Esophagus (tissue), 2 donors: Measurements from ENCODE around the gene ELP1. TPM values are rescaled to one million over a fixed set of nuclear protein-coding genes. Genes with fewer than 3 reads are reported as not detected.
"Not testable (repeated sequence)": the region's sequence is repeated elsewhere in the genome, so short reads cannot be mapped to it uniquely, and the experiment has no call there.

Source experiments
- H3K27ac ChIP-seq, 2 donors: one replicate each; pipeline ENCODE4 v1.5.1; 2013; ENCODE audit warnings: low read depth in 2 of 2, mild to moderate bottlenecking in 2 of 2, inconsistent platforms in 1 of 2, low read length in 1 of 2, moderate library complexity in 1 of 2
- H3K27me3 ChIP-seq, 2 donors: one replicate each; pipeline ENCODE4 v1.6.1; 2013; ENCODE audit warnings: low read length in 2 of 2, control low read depth in 1 of 2, mild to moderate bottlenecking in 1 of 2; ENCODE audit not compliant: insufficient read depth in 2 of 2, control insufficient read depth in 1 of 2
- H3K36me3 ChIP-seq, 2 donors: one replicate each; pipeline ENCODE4 v1.6.1; 2013; ENCODE audit warnings: low read length in 1 of 2; ENCODE audit not compliant: control insufficient read depth in 2 of 2, insufficient read depth in 2 of 2
- H3K4me1 ChIP-seq, 2 donors: one replicate each; pipeline ENCODE4 v1.6.1; 2013; ENCODE audit warnings: low read length in 1 of 2; ENCODE audit not compliant: control insufficient read depth in 2 of 2, insufficient read depth in 2 of 2
- H3K4me3 ChIP-seq, 2 donors: one replicate each; pipeline ENCODE4 v1.5.1; 2013; ENCODE audit warnings: low read length in 2 of 2, mild to moderate bottlenecking in 2 of 2, low read depth in 1 of 2, moderate library complexity in 1 of 2
- H3K9me3 ChIP-seq, 2 donors: one replicate each; pipeline ENCODE4 v1.6.1; 2013; ENCODE audit warnings: mild to moderate bottlenecking in 2 of 2, low read depth in 1 of 2, low read length in 1 of 2, moderate library complexity in 1 of 2; ENCODE audit not compliant: control insufficient read depth in 2 of 2, insufficient read depth in 1 of 2
- WGBS, 2 donors: extraction: QIAGEN DNeasy Blood & Tissue Kit; methylation state at CpG; one replicate each; pipeline ENCODE4 v1.1.7; 2013; 5-methylcytosine and 5-hydroxymethylcytosine counted together
- polyA plus RNA-seq, 2 donors: library from polyadenylated mRNA; stranded (reverse); fragments of 200-250 nt; gene quantifications; one replicate each; pipeline ENCODE4 v1.2.3, GENCODE V29; 2013
- donor health status: healthy with polysubstance abuse.
- donor health status: Bipolar disorder and iron deficiency.

The ELP1 gene
- polyA plus RNA-seq, 2 donors: 8.9 to 9.5 TPM

GRCh38 chr9:108852079-108852478, 81.8 kb downstream of the ELP1 start:
- Histone ChIP-seq H3K36me3 (no peaks in the 10 kb centered on the region), H3K4me3 (no peak overlapping the region), H3K4me1 (no peaks in the 10 kb centered on the region), H3K27ac (no peak overlapping the region), H3K27me3 (no peaks in the 10 kb centered on the region), H3K9me3 (peaks cover 0 to 3% of the 10 kb centered on the region in 2 donors)
- 26 to 64% methylated on average over 1 of the region's 1 CpG for WGBS, 2 donors

- no peaks in the 10 kb centered on the region for H3K36me3 ChIP-seq
- no peaks in the 10 kb centered on the region for H3K4me1 ChIP-seq
- no peaks in the 10 kb centered on the region for H3K27me3 ChIP-seq
- H3K27ac ChIP-seq: no peak overlapping the region
- H3K4me3 ChIP-seq: no peak overlapping the region
- peaks cover 0 to 3% of the 10 kb centered on the region in 2 donors for H3K9me3 ChIP-seq
- 75 to 85% methylated on average over 3 of the region's 3 CpGs for WGBS, 2 donors
Observed at GRCh38 chr9:108851138-108851537, 82.8 kb downstream of the ELP1 start.

- H3K36me3 ChIP-seq: no peaks in the 10 kb centered on the region
- no peaks in the 10 kb centered on the region for H3K27me3 ChIP-seq
- H3K27ac ChIP-seq: no peak overlapping the region
- WGBS, 2 donors: 97 to 98% methylated on average over 3 of the region's 3 CpGs
- peaks cover 0 to 3% of the 10 kb centered on the region in 2 donors for H3K9me3 ChIP-seq
- H3K4me3 ChIP-seq: no peak overlapping the region
- H3K4me1 ChIP-seq: no peaks in the 10 kb centered on the region
Observed at GRCh38 chr9:108850293-108850897, 83.5 kb downstream of the ELP1 start.

GRCh38 chr9:108848296-108848695, 85.6 kb downstream of the ELP1 start:
- H3K27ac ChIP-seq, H3K4me1 ChIP-seq, H3K36me3 ChIP-seq, H3K27me3 ChIP-seq, H3K9me3 ChIP-seq, H3K4me3 ChIP-seq: not testable (repeated sequence)
- 81 to 90% methylated on average over 8 of the region's 8 CpGs for WGBS, 2 donors

GRCh38 chr9:108845947-108846346, 88.0 kb downstream of the ELP1 start:
- Histone ChIP-seq H3K27me3 (no peaks in the 10 kb centered on the region), H3K36me3 (no peaks in the 10 kb centered on the region), H3K27ac (no peak overlapping the region), H3K9me3 (no peaks in the 10 kb centered on the region), H3K4me1 (no peaks in the 10 kb centered on the region), H3K4me3 (no peak overlapping the region)
- WGBS, 2 donors: 65 to 74% methylated on average over 2 of the region's 2 CpGs

- Histone ChIP-seq H3K27me3 (no peaks in the 10 kb centered on the region), H3K36me3 (no peaks in the 10 kb centered on the region), H3K9me3 (no peaks in the 10 kb centered on the region), H3K4me1 (no peaks in the 10 kb centered on the region), H3K4me3 (no peak overlapping the region), H3K27ac (no peak overlapping the region)
- 51 to 68% methylated on average over 5 of the region's 5 CpGs for WGBS, 2 donors
Observed at GRCh38 chr9:108845507-108845906, 88.4 kb downstream of the ELP1 start.

- no peak overlapping the region for H3K27ac ChIP-seq
- H3K4me1 ChIP-seq: no peaks in the 10 kb centered on the region
- no peaks in the 10 kb centered on the region for H3K36me3 ChIP-seq
- no peaks in the 10 kb centered on the region for H3K27me3 ChIP-seq
- H3K4me3 ChIP-seq: no peak overlapping the region
- H3K9me3 ChIP-seq: no peaks in the 10 kb centered on the region
- WGBS, 2 donors: 45 to 50% methylated on average over 2 of the region's 2 CpGs
Observed at GRCh38 chr9:108844856-108845255, 89.1 kb downstream of the ELP1 start.

GRCh38 chr9:108844391-108844790, 89.5 kb downstream of the ELP1 start:
- no peaks in the 10 kb centered on the region for H3K4me1 ChIP-seq
- H3K4me3 ChIP-seq: no peak overlapping the region
- WGBS, 2 donors: 44 to 53% methylated on average over 2 of the region's 2 CpGs
- no peaks in the 10 kb centered on the region for H3K27me3 ChIP-seq
- no peaks in the 10 kb centered on the region for H3K36me3 ChIP-seq
- H3K27ac ChIP-seq: no peak overlapping the region
- no peaks in the 10 kb centered on the region for H3K9me3 ChIP-seq

GRCh38 chr9:108842610-108843295, 91.2 kb downstream of the ELP1 start:
- H3K27ac ChIP-seq: no peak overlapping the region
- no peaks in the 10 kb centered on the region for H3K9me3 ChIP-seq
- no peaks in the 10 kb centered on the region for H3K36me3 ChIP-seq
- no peak overlapping the region for H3K4me3 ChIP-seq
- H3K4me1 ChIP-seq: no peaks in the 10 kb centered on the region
- H3K27me3 ChIP-seq: no peaks in the 10 kb centered on the region
- 67 to 70% methylated on average over 16 of the region's 16 CpGs for WGBS, 2 donors

GRCh38 chr9:108839561-108839960, 94.4 kb downstream of the ELP1 start:
- H3K9me3 ChIP-seq, H3K4me3 ChIP-seq, H3K27ac ChIP-seq, H3K27me3 ChIP-seq, H3K4me1 ChIP-seq, H3K36me3 ChIP-seq: not testable (repeated sequence)
- whole genome bisulfite sequencing, 2 donors: 91% methylated on average over 5 of the region's 5 CpGs
